HG02610 (cell line): ENCODE measurements around the gene NENF.
"Not testable (repeated sequence)": the region's sequence is repeated elsewhere in the genome, so short reads cannot be mapped to it uniquely, and the experiment has no call there.

Experiments used
- ATAC-seq: cut with Tn5 transposase; IDR thresholded peaks from one replicate; pipeline ENCODE4 v1.9.1; 2021; ENCODE audit warnings: mild to moderate bottlenecking, moderate library complexity; ENCODE audit not compliant: unreplicated experiment

The NENF gene

GRCh38 chr1:212480711-212481437 lies 48.2 kb downstream of the NENF start:
- not testable (repeated sequence) for ATAC-seq

DNA sequence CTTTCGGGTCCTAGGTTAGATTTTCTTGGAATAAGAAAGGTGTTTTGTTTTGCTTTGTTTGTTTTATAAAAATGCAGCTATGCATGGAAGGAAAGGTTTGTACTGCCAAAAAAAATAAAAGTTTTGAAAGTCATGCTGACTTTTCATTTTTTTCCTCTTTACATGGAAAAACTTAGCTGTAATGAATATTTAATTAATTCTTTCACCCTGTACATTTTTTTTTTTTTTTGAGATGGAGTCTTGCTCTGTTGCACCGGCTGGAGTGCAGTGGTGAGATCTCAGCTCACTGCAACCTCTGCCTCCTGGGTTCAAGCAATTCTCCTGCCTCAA lies 48.7 kb downstream of the NENF start:
- ATAC-seq: no peak

- no peak for ATAC-seq
Observed at GRCh38 chr1:212482006-212482636, 49.4 kb downstream of the NENF start.

GRCh38 chr1:212482637-212483441 lies 50.1 kb downstream of the NENF start:
- ATAC-seq: no peak

DNA sequence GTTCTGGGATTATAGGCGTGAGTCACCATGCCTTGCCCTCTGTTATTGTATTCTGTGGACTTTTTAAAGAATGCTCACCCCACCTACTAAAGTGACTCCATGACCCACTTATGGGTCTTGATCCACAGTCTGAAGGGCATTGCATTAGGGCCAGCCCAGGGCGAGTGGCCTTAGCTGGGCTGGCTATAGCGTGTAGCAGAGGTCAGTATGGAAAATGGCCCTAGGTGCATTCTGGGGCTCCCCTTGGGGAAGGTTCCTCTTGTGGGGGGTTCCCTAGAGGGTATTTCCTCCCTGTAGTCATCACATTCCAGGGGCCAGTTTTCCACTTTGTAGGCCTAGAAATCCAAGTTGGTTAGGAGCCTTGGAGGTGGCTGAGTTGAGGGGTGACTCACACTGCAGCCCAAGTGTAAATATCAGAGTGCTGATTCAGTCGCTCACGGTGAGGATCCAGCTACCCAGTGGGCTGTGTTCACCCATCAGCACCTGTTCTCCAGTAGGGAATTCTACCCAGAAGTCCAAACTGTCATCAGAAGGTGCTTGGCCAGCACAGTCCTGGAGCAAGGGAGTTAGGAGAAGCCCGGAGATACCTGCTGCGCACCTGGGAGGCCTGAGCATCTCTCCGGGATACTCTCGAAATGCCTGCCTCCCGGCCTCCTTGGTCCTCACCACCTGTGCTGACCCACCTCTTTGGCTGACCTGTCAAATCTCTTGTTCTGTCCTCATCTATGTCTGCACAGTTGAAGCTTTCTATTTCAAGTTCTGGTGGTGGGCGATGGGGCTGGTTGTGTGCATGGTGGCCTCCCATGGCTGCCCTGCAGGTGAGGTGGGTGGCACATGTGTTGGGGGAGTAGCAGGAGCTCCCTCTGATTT lies 52.2 kb downstream of the NENF start:
- no peak for ATAC-seq

DNA sequence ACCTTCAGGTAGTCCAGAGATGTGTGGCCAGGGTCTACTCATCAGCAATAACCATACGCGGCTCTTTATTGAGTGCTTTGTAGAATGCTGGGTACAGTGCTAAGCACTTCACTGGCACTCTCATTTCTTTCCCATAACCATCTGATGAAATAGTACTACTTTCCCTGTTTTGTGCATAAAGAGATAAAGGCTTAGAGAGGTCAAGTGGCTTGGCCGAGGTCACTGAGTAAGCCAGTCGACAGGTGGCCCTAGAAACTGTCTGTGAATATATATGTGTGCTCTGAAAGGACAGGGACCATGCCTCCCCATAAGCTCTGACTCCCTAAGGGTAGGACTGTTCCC lies 52.8 kb downstream of the NENF start:
- ATAC-seq: no peak

GRCh38 chr1:212485913-212486618 lies 53.3 kb downstream of the NENF start:
- ATAC-seq: peak; percentile 60

GRCh38 chr1:212486619-212486975 lies 53.9 kb downstream of the NENF start:
- no peak for ATAC-seq

DNA sequence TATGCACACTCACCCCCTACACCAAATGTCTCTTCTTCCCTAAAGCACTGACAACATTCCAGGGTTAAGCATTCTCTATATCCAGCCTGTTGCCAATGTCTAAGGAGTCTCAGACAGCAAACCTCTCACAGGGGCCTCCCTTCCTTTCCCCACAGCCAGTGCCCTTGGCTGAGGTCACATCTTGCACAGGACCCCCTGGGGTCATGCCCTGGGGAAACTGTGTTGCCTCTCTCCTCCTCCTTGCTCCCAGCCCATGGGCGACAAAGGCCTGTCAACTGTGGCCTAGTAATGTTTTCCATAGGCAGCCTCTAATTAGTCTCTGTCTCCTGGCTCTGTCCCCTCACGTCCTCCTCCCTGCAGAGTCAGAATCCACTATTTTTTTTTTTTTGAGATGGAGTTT lies 54.6 kb downstream of the NENF start:
- no peak for ATAC-seq

DNA sequence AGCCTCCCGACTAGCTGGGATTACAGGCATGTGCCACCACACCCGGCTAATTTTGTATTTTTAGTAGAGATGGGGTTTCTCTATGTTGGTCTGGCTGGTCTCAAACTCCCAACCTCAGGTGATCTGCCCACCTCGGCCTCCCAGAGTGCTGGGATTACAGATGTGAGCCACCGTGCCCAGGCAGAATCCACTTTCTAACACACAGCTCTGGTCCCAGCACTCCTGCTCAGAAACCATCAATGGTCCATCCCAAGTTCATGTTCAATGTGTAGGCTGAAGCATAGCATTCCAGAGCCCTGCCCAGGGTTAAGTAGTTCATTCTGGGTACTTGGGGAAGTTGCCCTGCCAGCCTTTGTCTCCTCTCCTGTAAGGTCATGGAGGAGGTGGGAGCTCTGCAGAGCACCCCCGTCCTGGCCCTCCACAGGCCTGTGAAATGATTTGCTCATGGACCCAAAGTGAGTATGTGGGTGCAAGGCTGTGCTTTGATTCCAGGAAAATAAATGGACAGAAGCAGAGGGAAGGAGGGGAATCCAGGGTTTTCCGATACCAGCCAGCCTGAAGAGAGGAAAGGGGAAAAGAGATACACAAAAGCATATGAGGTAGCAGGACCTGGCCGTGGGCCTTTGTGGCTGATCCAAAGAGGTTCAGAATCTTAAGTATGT lies 55.2 kb downstream of the NENF start:
- ATAC-seq: no peak

GRCh38 chr1:212488436-212489283 lies 55.9 kb downstream of the NENF start:
- peak; percentile 61 for ATAC-seq

DNA sequence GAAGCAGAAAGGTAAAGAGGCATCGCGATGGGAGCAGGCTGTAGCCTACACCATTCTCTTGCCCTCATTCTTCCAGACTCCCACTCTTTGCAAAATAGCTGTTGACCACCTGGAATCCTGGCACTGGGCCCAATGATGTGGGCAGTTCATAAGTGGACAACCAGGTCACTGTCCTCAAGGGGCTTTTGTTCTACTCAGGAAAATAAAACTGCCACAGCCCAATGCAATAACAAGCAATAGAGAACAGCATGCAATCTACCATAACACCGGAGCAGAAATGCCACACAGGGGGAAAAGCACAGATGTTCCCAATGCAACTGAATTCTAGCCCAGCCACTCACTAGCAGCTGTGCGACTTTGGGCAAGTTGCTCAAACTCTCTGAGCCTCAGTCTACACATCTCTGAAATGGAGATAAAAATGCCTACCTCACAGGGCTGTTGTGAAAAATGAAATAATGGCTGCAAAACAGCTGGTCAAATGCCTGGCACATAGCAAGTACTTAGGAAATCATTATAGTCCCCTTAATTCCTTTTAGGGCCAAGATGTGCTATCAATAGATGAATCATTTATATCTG lies 56.7 kb downstream of the NENF start:
- no peak for ATAC-seq

GRCh38 chr1:212490276-212490675 lies 57.6 kb downstream of the NENF start:
- ATAC-seq: no peak

DNA sequence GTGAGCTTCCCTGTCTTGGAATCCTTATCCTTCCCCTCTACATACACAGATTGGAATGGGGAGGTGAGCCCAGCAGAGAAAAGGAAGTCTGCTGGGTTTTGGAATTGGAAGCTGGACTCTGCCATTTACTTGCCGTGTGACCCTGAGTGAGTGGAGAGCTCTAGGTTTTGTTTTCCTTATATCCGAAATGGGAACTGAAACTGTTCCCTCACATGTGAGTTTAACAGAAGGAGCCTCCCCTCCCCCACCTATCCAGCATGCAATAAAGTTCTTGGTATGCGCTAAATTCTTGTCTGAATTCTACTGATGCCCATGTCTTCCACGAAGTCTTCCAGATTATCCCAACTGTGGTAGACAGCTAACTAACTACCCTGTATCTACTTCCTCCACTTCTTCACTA lies 58.7 kb downstream of the NENF start:
- ATAC-seq: no peak
